Neural progenitor cell (in vitro differentiated cells): ENCODE results near the gene USP36. TPM values are rescaled to one million over a fixed set of nuclear protein-coding genes. Genes with fewer than 3 reads are reported as not detected.

Experiments
- DNase-seq: peaks from one replicate; pipeline ENCODE4 v3.0.0-alpha.2; 2016; ENCODE audit warnings: low spot score
- H2AFZ ChIP-seq: fragments of 200-600 bp; sonication (generic); replicated peaks from 2 replicates; pipeline ENCODE4 v1.6.1; 2016; ENCODE audit warnings: antibody characterized with exemption
- H3F3A ChIP-seq: fragments of 200-600 bp; sonication (generic); 2 replicates; pipeline ENCODE4 v1.6.1; 2016; ENCODE audit warnings: antibody characterized with exemption, low read depth
- H3K27ac ChIP-seq: fragments of 200-600 bp; sonication (generic); 2 replicates; pipeline ENCODE4 v1.5.1; 2016; ENCODE audit warnings: mild to moderate bottlenecking
- H3K27me3 ChIP-seq: fragments of 200-600 bp; sonication (generic); 2 replicates; pipeline ENCODE4 v1.6.1; 2016; ENCODE audit warnings: mild to moderate bottlenecking, moderate library complexity
- H3K36me3 ChIP-seq: fragments of 200-600 bp; sonication (generic); 2 replicates; pipeline ENCODE4 v1.5.1; 2016
- H3K4me1 ChIP-seq: fragments of 200-600 bp; sonication (generic); 2 replicates; pipeline ENCODE4 v1.6.1; 2016; ENCODE audit warnings: mixed run types
- H3K4me2 ChIP-seq: fragments of 200-600 bp; sonication (generic); 2 replicates; pipeline ENCODE4 v1.6.1; 2016
- H3K4me3 ChIP-seq: fragments of 200-600 bp; sonication (generic); 2 replicates; pipeline ENCODE4 v1.5.1; 2016
- H3K79me2 ChIP-seq: fragments of 200-600 bp; sonication (generic); 2 replicates; pipeline ENCODE4 v1.6.1; 2016; ENCODE audit warnings: low read depth
- H3K9ac ChIP-seq: fragments of 200-600 bp; sonication (generic); 2 replicates; pipeline ENCODE4 v1.6.1; 2016
- H3K9me3 ChIP-seq: fragments of 200-600 bp; sonication (generic); 2 replicates; pipeline ENCODE4 v1.5.1; 2016; ENCODE audit warnings: low read depth
- H4K20me1 ChIP-seq: fragments of 200-600 bp; sonication (generic); 2 replicates; pipeline ENCODE4 v1.6.1; 2016; ENCODE audit warnings: low read depth
- H3K27ac Mint-ChIP-seq: 3 replicates; pipeline ENCODE4 v1.8.0; 2021; ENCODE audit warnings: mixed read lengths
- H3K27me3 Mint-ChIP-seq: 2 replicates; pipeline ENCODE4 v1.8.0; 2022; ENCODE audit warnings: low read depth, mild to moderate bottlenecking, inconsistent platforms, moderate library complexity, mixed read lengths; ENCODE audit not compliant: insufficient read depth
- H3K36me3 Mint-ChIP-seq: 3 replicates; pipeline ENCODE4 v1.8.0; 2021; ENCODE audit warnings: mixed read lengths
- H3K4me1 Mint-ChIP-seq: 3 replicates; pipeline ENCODE4 v1.8.0; 2021; ENCODE audit warnings: mixed read lengths
- H3K4me3 Mint-ChIP-seq: 3 replicates; pipeline ENCODE4 v1.8.0; 2021; ENCODE audit warnings: mild to moderate bottlenecking, moderate library complexity, mixed read lengths
- H3K9me3 Mint-ChIP-seq: 3 replicates; pipeline ENCODE4 v1.8.0; 2020; ENCODE audit warnings: mixed read lengths
- CTCF ChIP-seq: fragments of 200-600 bp; sonication (generic); IDR thresholded peaks from 2 replicates; pipeline ENCODE4 v1.5.1; 2017; ENCODE audit warnings: antibody characterized with exemption, mild to moderate bottlenecking
- EZH2 ChIP-seq: fragments of 200-600 bp; sonication (generic); IDR thresholded peaks from 2 replicates; pipeline ENCODE4 v1.6.1; 2017; ENCODE audit warnings: antibody characterized with exemption, mild to moderate bottlenecking, moderate library complexity
- EZH2phosphoT487 ChIP-seq: fragments of 200-600 bp; sonication (generic); IDR thresholded peaks from 2 replicates; pipeline ENCODE4 v1.6.1; 2017; ENCODE audit warnings: antibody characterized with exemption
- total RNA-seq: library from RNA; depleted of rRNA; stranded (reverse); fragments of >200 nt; gene quantifications from 2 replicates; pipeline ENCODE4 v1.2.3, GENCODE V29; 2015; ENCODE audit warnings: low replicate concordance

USP36 gene
- total RNA-seq, 1 donor from 2014 or later, result 16.6 TPM

GRCh38 chr17:78795861-78796516 lies 44.6 kb downstream of the USP36 start:
- Histone ChIP-seq H4K20me1 (no peaks in the 10 kb centered on the region), H3K4me2 (no peak overlapping the region), H3F3A (no peaks in the 10 kb centered on the region), H2AFZ (no peak overlapping the region), H3K27me3 (no peaks in the 10 kb centered on the region), H3K36me3 (no peaks in the 10 kb centered on the region), H3K79me2 (no peaks in the 10 kb centered on the region), H3K9me3 (no peaks in the 10 kb centered on the region), H3K9ac (no peak overlapping the region), H3K27ac (no peak overlapping the region), H3K4me3 (no peak overlapping the region), H3K4me1 (no peaks in the 10 kb centered on the region)
- H3K4me3 Mint-ChIP-seq, result no peak overlapping the region
- peaks cover 10% of the 10 kb centered on the region for H3K27me3 Mint-ChIP-seq
- no peak overlapping the region for H3K27ac Mint-ChIP-seq
- DNase-seq, result no peak
- H3K36me3 Mint-ChIP-seq, result peaks cover 20% of the 10 kb centered on the region
- H3K4me1 Mint-ChIP-seq, result peaks cover 9% of the 10 kb centered on the region
- TF ChIP-seq EZH2phosphoT487, result no peak
- no peak for TF ChIP-seq CTCF
- TF ChIP-seq EZH2, result no peak
- no peaks in the 10 kb centered on the region for H3K9me3 Mint-ChIP-seq

GRCh38 chr17:78794864-78795640 lies 45.6 kb downstream of the USP36 start:
- Mint-ChIP-seq H3K4me3 (no peak overlapping the region), H3K4me1 (peaks cover 9% of the 10 kb centered on the region), H3K36me3 (peaks cover 17% of the 10 kb centered on the region), H3K27me3 (peaks cover 10% of the 10 kb centered on the region), H3K27ac (no peak overlapping the region), H3K9me3 (no peaks in the 10 kb centered on the region)
- H3K79me2 ChIP-seq, result no peaks in the 10 kb centered on the region
- no peak for DNase-seq
- no peaks in the 10 kb centered on the region for H3K4me1 ChIP-seq
- no peak overlapping the region for H2AFZ ChIP-seq
- H3F3A ChIP-seq, result no peaks in the 10 kb centered on the region
- H3K27ac ChIP-seq, result no peak overlapping the region
- H3K4me2 ChIP-seq, result no peak overlapping the region
- no peaks in the 10 kb centered on the region for H3K36me3 ChIP-seq
- no peak for TF ChIP-seq EZH2
- TF ChIP-seq EZH2phosphoT487, result no peak
- TF ChIP-seq CTCF, result no peak
- H3K4me3 ChIP-seq, result no peak overlapping the region
- no peaks in the 10 kb centered on the region for H4K20me1 ChIP-seq
- H3K9me3 ChIP-seq, result no peaks in the 10 kb centered on the region
- no peaks in the 10 kb centered on the region for H3K27me3 ChIP-seq
- H3K9ac ChIP-seq, result no peak overlapping the region

- no peak for DNase-seq
- Histone ChIP-seq H3F3A (no peaks in the 10 kb centered on the region), H3K9ac (no peak overlapping the region), H3K36me3 (no peaks in the 10 kb centered on the region), H3K27ac (no peak overlapping the region), H3K79me2 (no peaks in the 10 kb centered on the region), H3K4me2 (no peak overlapping the region), H4K20me1 (no peaks in the 10 kb centered on the region), H3K4me1 (peaks cover 5% of the 10 kb centered on the region), H3K9me3 (no peaks in the 10 kb centered on the region), H2AFZ (no peak overlapping the region), H3K27me3 (no peaks in the 10 kb centered on the region), H3K4me3 (no peak overlapping the region)
- H3K4me3 Mint-ChIP-seq, result no peak overlapping the region
- H3K36me3 Mint-ChIP-seq, result peaks cover 15% of the 10 kb centered on the region
- TF ChIP-seq EZH2phosphoT487, result no peak
- no peak for TF ChIP-seq CTCF
- TF ChIP-seq EZH2, result no peak
- peaks cover 9% of the 10 kb centered on the region for H3K27me3 Mint-ChIP-seq
- peaks cover 13% of the 10 kb centered on the region for H3K4me1 Mint-ChIP-seq
- no peaks in the 10 kb centered on the region for H3K9me3 Mint-ChIP-seq
- no peak overlapping the region for H3K27ac Mint-ChIP-seq
These were observed 46.2 kb downstream of the USP36 start for GRCh38 chr17:78794399-78794798.
